ENCODE results near the gene ZMAT3.
"Not testable (repeated sequence)": the region's sequence is repeated elsewhere in the genome, so short reads cannot be mapped to it uniquely, and the experiment has no call there.

The ZMAT3 gene

GRCh38 chr3:179069762-179070390 is 1.7 kb downstream of the ZMAT3 start:
- no peak for DNase-seq (ENCODE audit: low spot score)
- TF ChIP-seq CTCF (IDR thresholded peaks at IDR 0.05) = no peak
- H3K27ac ChIP-seq = no peak overlapping the region
- H3K4me3 ChIP-seq = peak overlapping the region; percentile 89

GRCh38 chr3:179068779-179069530 is 2.7 kb downstream of the ZMAT3 start:
- no peak for DNase-seq (ENCODE audit: low spot score)
- no peak for TF ChIP-seq CTCF (IDR thresholded peaks at IDR 0.05)
- Histone ChIP-seq H3K4me3 (no peak overlapping the region), H3K27ac (no peak overlapping the region)

- H3K27ac ChIP-seq = no peak overlapping the region
- TF ChIP-seq CTCF (IDR thresholded peaks at IDR 0.05) = no peak
- H3K4me3 ChIP-seq = no peak overlapping the region
- DNase-seq (ENCODE audit: low spot score) = no peak
These were observed 3.8 kb downstream of the ZMAT3 start for GRCh38 chr3:179067839-179068238.

- DNase-seq (ENCODE audit: low spot score) = no peak
- no peak overlapping the region for H3K27ac ChIP-seq
- no peak for TF ChIP-seq CTCF (IDR thresholded peaks at IDR 0.05)
- no peak overlapping the region for H3K4me3 ChIP-seq
These were observed 4.3 kb downstream of the ZMAT3 start for GRCh38 chr3:179067291-179067690.

GRCh38 chr3:179063945-179064560 is 7.6 kb downstream of the ZMAT3 start:
- Histone ChIP-seq H3K27ac (no peak overlapping the region), H3K4me3 (no peak overlapping the region)
- TF ChIP-seq CTCF (IDR thresholded peaks at IDR 0.05) = no peak
- DNase-seq (ENCODE audit: low spot score) = no peak

GRCh38 chr3:179056326-179056725 is 15.3 kb downstream of the ZMAT3 start:
- no peak for TF ChIP-seq CTCF (IDR thresholded peaks at IDR 0.05)

GRCh38 chr3:179054565-179054964 is 17.0 kb downstream of the ZMAT3 start:
- not testable (repeated sequence) for H3K27ac ChIP-seq; H3K4me3 ChIP-seq; DNase-seq (ENCODE audit: low spot score)

More at GRCh38 chr3:179056326-179056725, 15.3 kb downstream of the ZMAT3 start:
- no peak for DNase-seq (ENCODE audit: low spot score)
- Histone ChIP-seq H3K27ac (no peak overlapping the region), H3K4me3 (no peak overlapping the region)
